BJ (cell line): ENCODE measurements around the gene PARP1. TPM values are rescaled to one million over a fixed set of nuclear protein-coding genes. Genes with fewer than 3 reads are reported as not detected.

Experiments
- CTCF ChIA-PET: fragments of 350-600 bp; formaldehyde crosslinking; extraction: SDS; loops from one replicate; lab custom pipeline; 2021; ENCODE audit warnings: antibody characterized with exemption, inconsistent platforms; lab: Yijun Ruan, JAX
- POLR2A ChIA-PET: fragments of 300-600 bp; sonication (Branson Sonifier 250); formaldehyde crosslinking; extraction: SDS; loops from one replicate; lab custom pipeline; 2021; ENCODE audit warnings: antibody characterized with exemption; lab: Charles Lee
- DNase-seq: peaks from one replicate; pipeline ENCODE4 v3.0.0-alpha.2; 2011; ENCODE audit warnings: low read depth
- H3K27me3 ChIP-seq: 2 replicates; pipeline ENCODE4 v1.6.0; 2011; ENCODE audit warnings: low read length; ENCODE audit not compliant: control insufficient read depth, insufficient read depth
- H3K36me3 ChIP-seq: 2 replicates; pipeline ENCODE4 v1.5.1; 2011; ENCODE audit warnings: low read length; ENCODE audit not compliant: control insufficient read depth, insufficient read depth
- H3K4me3 ChIP-seq: 2 replicates; pipeline ENCODE4 v1.5.1; 2011; ENCODE audit warnings: low read depth, mild to moderate bottlenecking, control low read depth, low read length
- polyA plus RNA-seq: library from polyadenylated mRNA; depleted of rRNA; stranded (reverse); fragments of >200 nt; gene quantifications from 2 replicates; pipeline ENCODE4 v1.2.3, GENCODE V29; 2011
- TF ChIP-seq, protein P1 (sequence below): IDR thresholded peaks from 2 replicates; pipeline ENCODE4 v1.5.1; 2011; ENCODE audit warnings: low read depth, mild to moderate bottlenecking, control low read depth, inconsistent platforms, low read length, moderate library complexity; ENCODE audit not compliant: insufficient read depth

Gene PARP1
- polyA plus RNA-seq, 1 experiment: 58.7 TPM

DNA sequence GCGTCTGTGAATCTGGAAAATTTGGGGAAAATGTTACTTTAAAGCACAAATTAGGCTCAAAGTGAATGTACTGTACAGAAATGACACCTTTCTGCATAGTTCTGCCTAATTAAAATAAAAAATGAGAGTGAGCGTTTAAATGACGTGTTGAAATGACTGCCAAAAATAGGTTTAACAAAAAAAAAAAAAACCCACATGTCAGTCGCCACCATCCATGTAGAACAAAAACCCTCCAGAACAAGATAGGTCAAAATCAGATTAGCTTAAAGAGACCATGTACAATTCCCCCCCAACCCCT, 745 bp downstream of the PARP1 start:
- POLR2A ChIA-PET: interaction anchor here (0.5 kb wide), 1 partner anchor 10 kb away, joined by 12 read pairs; no protein-coding TSS in a partner anchor
- DNase-seq: no peak
- Histone ChIP-seq H3K36me3 (no peaks in the 10 kb centered on the region; the same call in 1 of the 2 replicates), H3K27me3 (no peaks in the 10 kb centered on the region; the same call in 1 of the 2 replicates), H3K4me3 (peak overlapping the region; percentile 70)
- TF ChIP-seq, protein P1, sequence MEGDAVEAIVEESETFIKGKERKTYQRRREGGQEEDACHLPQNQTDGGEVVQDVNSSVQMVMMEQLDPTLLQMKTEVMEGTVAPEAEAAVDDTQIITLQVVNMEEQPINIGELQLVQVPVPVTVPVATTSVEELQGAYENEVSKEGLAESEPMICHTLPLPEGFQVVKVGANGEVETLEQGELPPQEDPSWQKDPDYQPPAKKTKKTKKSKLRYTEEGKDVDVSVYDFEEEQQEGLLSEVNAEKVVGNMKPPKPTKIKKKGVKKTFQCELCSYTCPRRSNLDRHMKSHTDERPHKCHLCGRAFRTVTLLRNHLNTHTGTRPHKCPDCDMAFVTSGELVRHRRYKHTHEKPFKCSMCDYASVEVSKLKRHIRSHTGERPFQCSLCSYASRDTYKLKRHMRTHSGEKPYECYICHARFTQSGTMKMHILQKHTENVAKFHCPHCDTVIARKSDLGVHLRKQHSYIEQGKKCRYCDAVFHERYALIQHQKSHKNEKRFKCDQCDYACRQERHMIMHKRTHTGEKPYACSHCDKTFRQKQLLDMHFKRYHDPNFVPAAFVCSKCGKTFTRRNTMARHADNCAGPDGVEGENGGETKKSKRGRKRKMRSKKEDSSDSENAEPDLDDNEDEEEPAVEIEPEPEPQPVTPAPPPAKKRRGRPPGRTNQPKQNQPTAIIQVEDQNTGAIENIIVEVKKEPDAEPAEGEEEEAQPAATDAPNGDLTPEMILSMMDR: no peak
- CTCF ChIA-PET: interaction anchor here (0.6 to 3.1 kb wide), 9 partner anchors 12 to 195 kb away, joined by 3 to 18 read pairs (median 6); no protein-coding TSS in a partner anchor

DNA sequence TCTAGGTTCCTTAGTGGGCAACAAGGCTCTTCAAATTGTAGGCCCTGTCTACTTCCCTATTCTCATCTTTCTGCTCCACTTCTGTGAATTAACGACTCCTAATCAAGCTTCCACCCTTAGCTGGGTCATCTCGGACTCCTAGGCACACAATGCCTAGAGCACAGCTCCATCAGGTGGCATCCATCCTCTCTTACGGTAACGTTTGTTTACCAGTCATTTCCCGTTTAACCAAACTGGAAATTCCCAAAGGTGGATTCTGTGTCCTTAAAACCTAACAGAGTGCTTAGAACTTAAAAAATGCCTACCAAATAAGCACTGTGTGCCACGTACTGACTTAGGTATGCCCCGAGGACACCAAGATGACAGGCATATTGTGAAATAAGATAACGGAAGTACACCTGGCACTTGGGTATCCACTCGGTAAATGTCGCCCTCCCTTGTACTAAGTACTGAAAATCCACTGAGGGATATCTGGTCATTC, 1.5 kb downstream of the PARP1 start:
- DNase-seq: no peak

GRCh38 chr1:226405411-226405988, 2.4 kb downstream of the PARP1 start:
- H3K4me3 ChIP-seq: no peak overlapping the region
- no peaks in the 10 kb centered on the region for H3K27me3 ChIP-seq
- H3K36me3 ChIP-seq: peaks cover 6% of the 10 kb centered on the region; the same call in 1 of the 2 replicates
- POLR2A ChIA-PET: no interaction called here
- CTCF ChIA-PET: no interaction called here
- TF ChIP-seq, protein P1: no peak
- no peak for DNase-seq

More for the DNA sequence above, 1.5 kb downstream of the PARP1 start:
- TF ChIP-seq, protein P1: no peak
- H3K4me3 ChIP-seq: peak overlapping the region; percentile 70
- H3K27me3 ChIP-seq: no peaks in the 10 kb centered on the region; the same call in 1 of the 2 replicates
- ChIA-PET POLR2A (no interaction called here), CTCF (interaction anchor here (2.6 to 3.1 kb wide), 2 partner anchors 13 to 21 kb away, joined by 6 to 16 read pairs; no protein-coding TSS in a partner anchor)
- peaks cover 2% of the 10 kb centered on the region; the same call in 1 of the 2 replicates for H3K36me3 ChIP-seq

DNA sequence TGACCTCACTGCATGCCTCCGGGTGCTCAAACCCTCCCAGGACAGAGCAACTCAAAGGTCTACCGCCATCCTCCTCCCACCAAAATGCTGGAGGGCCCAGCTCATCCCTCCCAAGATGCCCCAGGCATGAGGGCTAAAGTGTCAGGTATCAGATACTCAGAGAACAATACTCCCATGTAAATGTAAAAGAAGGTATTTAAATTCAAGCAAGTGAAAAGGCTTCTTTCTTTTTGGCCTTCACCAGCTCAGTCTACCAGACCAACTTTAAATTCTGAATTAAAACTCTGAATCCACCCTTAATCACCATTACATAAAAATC, 3.0 kb downstream of the PARP1 start:
- H3K27me3 ChIP-seq: no peaks in the 10 kb centered on the region
- ChIA-PET POLR2A (no interaction called here), CTCF (interaction anchor here (0.6 kb wide), 1 partner anchor 172 kb away, joined by 3 read pairs; no protein-coding TSS in a partner anchor)
- DNase-seq: no peak
- no peak overlapping the region for H3K4me3 ChIP-seq
- H3K36me3 ChIP-seq: peaks cover 6% of the 10 kb centered on the region; the same call in 1 of the 2 replicates
- TF ChIP-seq, protein P1: no peak

GRCh38 chr1:226404063-226404903, 3.6 kb downstream of the PARP1 start:
- TF ChIP-seq, protein P1: no peak
- ChIA-PET CTCF (interaction anchor here (0.6 to 1.3 kb wide), 4 partner anchors 12 to 281 kb away, joined by 3 to 6 read pairs (median 4); no protein-coding TSS in a partner anchor), POLR2A (no interaction called here)
- H3K27me3 ChIP-seq: no peaks in the 10 kb centered on the region
- peaks cover 9% of the 10 kb centered on the region; the same call in 1 of the 2 replicates for H3K36me3 ChIP-seq
- no peak for DNase-seq
- H3K4me3 ChIP-seq: no peak overlapping the region
